ENCODE data around the gene TMEM184B.

GRCh38 chr22:38196791-38197419, 75.9 kb downstream of the TMEM184B start:
- TF ChIP-seq CTCF (IDR thresholded peaks at IDR 0.05) (no peak), POLR2A (IDR thresholded peaks at IDR 0.05) (no peak)
